Stimulated activated CD4-positive, alpha-beta T cell treated with anti-CD3 and anti-CD28 coated beads, Interleukin-4, amount 100 ng/mL, for 1 hour (primary cell): ENCODE measurements around the gene TCIRG1.
A peak's percentile ranks its signal among the peaks of the same experiment; 100 is the strongest.

Experiments
- DNase-seq: peaks from one replicate; pipeline ENCODE4 v3.0.0-alpha.2; 2020

The TCIRG1 gene

GRCh38 chr11:68037411-68038225 lies 1.2 kb upstream of the TCIRG1 start:
- no peak for DNase-seq

GRCh38 chr11:68038226-68038717 lies 553 bp upstream of the TCIRG1 start:
- DNase-seq: no peak

GRCh38 chr11:68039526-68040086 lies 781 bp downstream of the TCIRG1 start:
- no peak for DNase-seq

GRCh38 chr11:68040101-68040956 lies 1.5 kb downstream of the TCIRG1 start:
- peak; percentile 54 for DNase-seq

- no peak for DNase-seq
These were observed 2.2 kb downstream of the TCIRG1 start for GRCh38 chr11:68040957-68041591.

- DNase-seq: no peak
These were observed 2.9 kb downstream of the TCIRG1 start for GRCh38 chr11:68041617-68042218.

- DNase-seq: no peak
These were observed 3.6 kb downstream of the TCIRG1 start for GRCh38 chr11:68042219-68043028.

GRCh38 chr11:68043029-68043348 lies 4.2 kb downstream of the TCIRG1 start:
- DNase-seq: no peak

GRCh38 chr11:68043349-68044144 lies 4.7 kb downstream of the TCIRG1 start:
- no peak for DNase-seq

- DNase-seq: no peak
These were observed 5.5 kb downstream of the TCIRG1 start for GRCh38 chr11:68044145-68044813.

- DNase-seq: no peak
These were observed 6.1 kb downstream of the TCIRG1 start for GRCh38 chr11:68044898-68045351.

GRCh38 chr11:68047437-68048290 lies 8.8 kb downstream of the TCIRG1 start:
- no peak for DNase-seq

- no peak for DNase-seq
These were observed 10.1 kb downstream of the TCIRG1 start for GRCh38 chr11:68048681-68049508.

- DNase-seq: no peak
These were observed 10.9 kb downstream of the TCIRG1 start for GRCh38 chr11:68049509-68050370.

GRCh38 chr11:68050371-68050841 lies 11.6 kb downstream of the TCIRG1 start:
- DNase-seq: no peak

- DNase-seq: no peak
These were observed 12.6 kb downstream of the TCIRG1 start for GRCh38 chr11:68051191-68052136.
